ENCODE results near the gene MGAT2. TPM values are rescaled to one million over a fixed set of nuclear protein-coding genes. Genes with fewer than 3 reads are reported as not detected.
A peak's percentile ranks its signal among the peaks of the same experiment; 100 is the strongest.

Gene MGAT2
- polyA plus RNA-seq, 1 experiment: 24.1 TPM

- ChIA-PET CTCF (interaction anchor here (1.0 to 2.9 kb wide), 4 partner anchors 8 to 33 kb away, joined by 4 to 25 read pairs (median 6); partner anchors contain the start of genes DNAAF2 and RPS29), POLR2A (interaction anchor here (0.6 to 1.6 kb wide), 3 partner anchors 14 to 158 kb away, joined by 4 to 21 read pairs (median 6); no protein-coding TSS in a partner anchor)
- Histone ChIP-seq H3K4me3 (ENCODE audit: low read depth, low read length) (peak overlapping the region; percentile 95), H3K27me3 (ENCODE audit: control insufficient read depth, insufficient read depth, low read length) (no peaks in the 10 kb centered on the region), H3K36me3 (ENCODE audit: control insufficient read depth, insufficient read depth, low read length) (no peaks in the 10 kb centered on the region; the same call in 1 of the 2 replicates)
- TF ChIP-seq CTCF (IDR thresholded peaks at IDR 0.05; ENCODE audit: insufficient read depth, low read depth, low read length): no peak
- DNase-seq (ENCODE audit: low read depth): no peak
Measured at GRCh38 chr14:49619730-49620129, 869 bp upstream of the MGAT2 start.

GRCh38 chr14:49621114-49621881 lies 699 bp downstream of the MGAT2 start:
- Histone ChIP-seq H3K27me3 (ENCODE audit: control insufficient read depth, insufficient read depth, low read length) (no peaks in the 10 kb centered on the region), H3K36me3 (ENCODE audit: control insufficient read depth, insufficient read depth, low read length) (no peaks in the 10 kb centered on the region), H3K4me3 (ENCODE audit: low read depth, low read length) (peak overlapping the region; percentile 95)
- ChIA-PET CTCF (interaction anchor here (0.6 to 2.9 kb wide), 5 partner anchors 9 to 163 kb away, joined by 3 to 25 read pairs (median 4); partner anchors contain the start of genes DNAAF2 and LRR1), POLR2A (interaction anchor here (0.7 to 1.6 kb wide), 4 partner anchors 13 to 232 kb away, joined by 3 to 4 read pairs (median 3); partner anchors contain the start of genes DNAAF2, LRR1 and NEMF)
- DNase-seq (ENCODE audit: low read depth): no peak
- TF ChIP-seq CTCF (IDR thresholded peaks at IDR 0.05; ENCODE audit: insufficient read depth, low read depth, low read length): no peak

GRCh38 chr14:49622022-49622607 lies 1.5 kb downstream of the MGAT2 start:
- no peak for DNase-seq (ENCODE audit: low read depth)
- TF ChIP-seq CTCF (IDR thresholded peaks at IDR 0.05; ENCODE audit: insufficient read depth, low read depth, low read length): no peak
- CTCF ChIA-PET: interaction anchor here (1.3 to 2.9 kb wide), 2 partner anchors 12 to 35 kb away, joined by 4 to 25 read pairs; partner anchors contain the start of gene DNAAF2
- Histone ChIP-seq H3K36me3 (ENCODE audit: control insufficient read depth, insufficient read depth, low read length) (no peaks in the 10 kb centered on the region), H3K4me3 (ENCODE audit: low read depth, low read length) (peak overlapping the region; percentile 95), H3K27me3 (ENCODE audit: control insufficient read depth, insufficient read depth, low read length) (no peaks in the 10 kb centered on the region)
- POLR2A ChIA-PET: interaction anchor here (0.7 kb wide), 1 partner anchor 13 kb away, joined by 3 read pairs; the partner anchor contains the start of gene DNAAF2

- CTCF ChIA-PET: interaction anchor here (0.9 to 2.3 kb wide), 3 partner anchors 9 to 229 kb away, joined by 4 to 12 read pairs (median 6); partner anchors contain the start of genes DNAAF2 and NEMF
- Histone ChIP-seq H3K36me3 (ENCODE audit: control insufficient read depth, insufficient read depth, low read length) (no peaks in the 10 kb centered on the region), H3K4me3 (ENCODE audit: low read depth, low read length) (no peak overlapping the region), H3K27me3 (ENCODE audit: control insufficient read depth, insufficient read depth, low read length) (no peaks in the 10 kb centered on the region)
- no peak for TF ChIP-seq CTCF (IDR thresholded peaks at IDR 0.05; ENCODE audit: insufficient read depth, low read depth, low read length)
- POLR2A ChIA-PET: interaction anchor here (0.5 kb wide), 1 partner anchor 9 kb away, joined by 11 read pairs; no protein-coding TSS in a partner anchor
- DNase-seq (ENCODE audit: low read depth): no peak
Measured at GRCh38 chr14:49623387-49623786, 2.8 kb downstream of the MGAT2 start.

Data from BJ (cell line).